ENCODE measurements around the gene IRF7.
"Not testable (repeated sequence)": the region's sequence is repeated elsewhere in the genome, so short reads cannot be mapped to it uniquely, and the experiment has no call there.

Gene IRF7

GRCh38 chr11:615504-616319 is at the start of gene IRF7:
IRF7 (minus strand) TSS chr11:615950; CDS start chr11:615364, 586 bp downstream.
- peak; percentile 53 for DNase-seq (ENCODE audit: low read depth, low spot score)

- DNase-seq (ENCODE audit: low read depth, low spot score), result no peak
These were observed 49.4 kb upstream of the IRF7 start for GRCh38 chr11:665062-665703.

DNA sequence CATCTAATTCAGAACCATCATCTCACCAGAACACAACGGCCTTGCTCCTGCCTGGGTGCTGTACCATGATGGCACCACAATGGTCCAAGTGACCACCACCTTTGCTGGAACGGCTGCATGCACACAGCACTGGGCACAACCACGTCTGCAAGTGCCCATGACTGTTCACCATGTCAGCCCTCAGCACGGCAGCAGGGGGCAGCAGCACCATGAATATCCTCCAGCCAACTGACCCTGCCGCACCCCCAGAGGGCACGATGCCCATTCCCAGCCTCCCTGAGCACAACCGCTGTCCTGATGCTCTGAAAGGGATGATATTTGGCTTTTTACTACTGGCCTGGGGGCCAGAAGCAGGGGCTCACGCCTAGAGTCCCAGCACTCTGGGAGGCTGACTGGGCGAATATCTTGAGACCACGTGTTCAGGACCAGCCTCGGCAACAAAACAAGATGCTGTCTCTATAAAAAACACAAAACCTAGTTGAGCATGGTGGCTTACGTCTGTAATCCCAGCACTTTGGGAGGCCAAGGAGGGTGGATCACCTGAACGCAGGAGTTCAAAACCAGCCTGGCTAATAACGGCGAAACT is 47.0 kb upstream of the IRF7 start:
- no peak for DNase-seq (ENCODE audit: low read depth, low spot score)

GRCh38 chr11:660681-661444 is 45.1 kb upstream of the IRF7 start:
- no peak for DNase-seq (ENCODE audit: low read depth, low spot score)

DNA sequence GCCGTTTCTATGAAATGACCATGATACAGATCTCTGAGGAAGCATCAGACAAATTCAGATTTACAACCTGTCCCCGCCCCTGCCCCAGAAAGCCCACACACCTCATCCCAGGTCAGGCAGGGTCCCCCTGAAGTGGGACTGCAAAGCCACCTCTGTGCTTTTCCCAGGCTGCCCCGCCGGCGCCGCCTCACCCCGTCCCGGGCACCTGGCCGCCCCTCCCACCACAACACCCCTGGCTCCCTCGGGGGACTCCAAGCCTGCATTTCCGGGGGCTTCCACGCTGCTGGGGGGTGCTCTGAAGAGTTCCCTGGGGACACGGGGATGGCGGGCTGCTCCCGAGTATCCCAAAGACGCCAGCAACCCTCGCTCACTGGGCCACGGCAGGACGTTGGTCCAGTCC is 44.5 kb upstream of the IRF7 start:
- no peak for DNase-seq (ENCODE audit: low read depth, low spot score)

DNA sequence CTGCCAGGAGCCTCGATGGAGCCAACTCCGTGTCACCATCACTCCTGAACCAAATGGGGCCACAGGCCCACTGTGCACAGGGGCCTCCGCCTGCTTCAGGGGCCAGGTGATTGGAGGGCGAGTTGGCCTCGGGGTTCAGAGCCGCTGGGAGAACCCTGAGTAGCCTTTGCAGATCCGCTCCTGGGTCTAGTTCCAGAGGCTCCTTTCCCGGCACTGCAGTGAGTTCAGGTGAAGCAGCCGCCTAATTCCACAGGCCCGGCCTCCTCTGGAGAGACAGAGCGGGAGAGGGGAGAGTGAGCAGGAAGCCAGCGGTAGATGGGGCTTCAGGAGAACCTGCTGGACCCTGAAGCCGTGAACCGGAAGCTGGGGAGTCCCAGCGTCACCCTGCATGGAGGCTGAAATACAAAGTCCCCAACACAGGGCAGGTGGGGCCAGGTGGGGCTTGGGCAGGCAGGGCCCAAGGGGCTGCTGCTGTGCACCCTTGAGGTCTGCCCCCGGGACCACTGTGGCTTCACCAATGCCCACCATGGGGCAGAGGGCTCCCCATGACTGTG is 43.9 kb upstream of the IRF7 start:
- DNase-seq (ENCODE audit: low read depth, low spot score), result no peak

- DNase-seq (ENCODE audit: low read depth, low spot score), result no peak
These were observed 42.0 kb upstream of the IRF7 start for GRCh38 chr11:657691-658126.

DNA sequence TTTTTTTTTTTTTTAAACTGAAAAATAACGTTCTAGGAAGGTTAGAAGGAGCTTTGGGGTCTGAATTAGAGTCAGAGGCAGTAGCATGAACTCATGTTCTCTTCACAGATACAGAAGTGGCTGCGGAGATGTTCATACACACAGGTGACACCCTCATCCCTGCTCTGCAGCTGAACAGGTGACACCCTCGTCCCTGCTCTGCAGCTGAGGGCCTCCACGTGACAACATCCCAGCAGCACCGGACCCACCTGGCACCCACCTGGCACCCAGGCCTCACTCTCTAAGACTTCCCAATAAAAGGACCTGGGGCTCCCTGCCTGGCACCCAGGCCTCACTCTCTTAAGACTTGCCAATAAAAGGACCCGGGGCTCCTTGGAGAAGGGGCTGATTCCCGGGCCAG is 41.1 kb upstream of the IRF7 start:
- DNase-seq (ENCODE audit: low read depth, low spot score), result no peak

GRCh38 chr11:656426-656825 is 40.7 kb upstream of the IRF7 start:
- no peak for DNase-seq (ENCODE audit: low read depth, low spot score)

GRCh38 chr11:655036-655726 is 39.4 kb upstream of the IRF7 start:
- DNase-seq (ENCODE audit: low read depth, low spot score), result no peak

DNA sequence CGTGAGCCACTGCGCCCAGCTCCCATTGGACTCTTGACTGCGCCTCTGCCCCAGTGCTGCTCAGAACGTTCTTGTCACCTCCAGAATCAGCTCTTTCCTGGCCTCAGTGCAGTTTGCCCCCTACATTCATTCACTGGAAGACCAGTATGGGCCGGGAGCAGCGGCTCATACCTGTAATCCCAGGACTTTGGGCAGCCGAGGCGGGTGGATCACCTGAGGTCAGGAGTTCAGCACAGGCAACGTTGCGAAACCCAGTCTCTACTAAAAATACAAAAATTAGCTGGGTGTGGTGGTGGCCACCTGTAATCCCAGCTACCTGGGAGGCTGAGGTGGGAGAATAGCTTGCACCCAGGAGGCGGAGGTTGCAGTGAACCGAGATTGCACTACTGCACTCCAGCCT is 38.7 kb upstream of the IRF7 start:
- not testable (repeated sequence) for DNase-seq (ENCODE audit: low read depth, low spot score)

DNA sequence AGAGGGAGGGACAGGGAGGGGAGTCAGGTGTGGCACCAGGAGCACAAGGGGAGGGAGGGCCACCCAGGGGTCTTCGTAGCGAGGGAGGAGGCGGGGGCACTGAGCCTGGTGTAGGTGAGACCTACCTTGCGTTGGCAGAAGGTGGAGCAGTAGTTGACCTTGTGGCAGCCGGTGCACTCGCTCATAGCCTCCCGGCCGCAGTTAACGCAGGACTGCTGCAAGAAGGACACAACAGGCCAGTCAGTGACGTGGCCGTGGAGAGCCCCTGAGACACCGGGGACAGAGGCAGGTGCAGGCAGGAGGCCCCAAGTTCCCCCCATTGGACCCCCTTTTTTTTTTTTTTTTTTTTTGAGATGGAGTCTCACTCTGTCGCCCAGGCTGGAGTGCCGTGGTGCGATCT is 38.1 kb upstream of the IRF7 start:
- no peak for DNase-seq (ENCODE audit: low read depth, low spot score)

DNA sequence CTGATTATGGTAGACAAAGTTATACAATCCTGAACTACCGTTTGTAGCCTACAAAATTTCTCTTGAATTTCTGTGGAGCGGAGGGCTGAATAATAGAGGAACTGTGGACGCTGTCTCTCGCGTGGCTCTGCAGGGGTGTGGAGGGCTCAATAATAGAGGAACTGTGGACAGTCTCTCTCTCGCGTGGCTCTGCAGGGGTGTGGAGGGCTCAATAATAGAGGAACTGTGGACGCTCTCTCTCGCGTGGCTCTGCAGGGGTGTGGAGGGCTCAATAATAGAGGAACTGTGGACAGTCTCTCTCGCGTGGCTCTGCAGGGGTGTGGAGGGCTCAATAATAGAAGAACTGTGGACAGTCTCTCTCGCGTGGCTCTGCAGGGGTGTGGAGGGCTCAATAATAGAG is 37.4 kb upstream of the IRF7 start:
- not testable (repeated sequence) for DNase-seq (ENCODE audit: low read depth, low spot score)

DNA sequence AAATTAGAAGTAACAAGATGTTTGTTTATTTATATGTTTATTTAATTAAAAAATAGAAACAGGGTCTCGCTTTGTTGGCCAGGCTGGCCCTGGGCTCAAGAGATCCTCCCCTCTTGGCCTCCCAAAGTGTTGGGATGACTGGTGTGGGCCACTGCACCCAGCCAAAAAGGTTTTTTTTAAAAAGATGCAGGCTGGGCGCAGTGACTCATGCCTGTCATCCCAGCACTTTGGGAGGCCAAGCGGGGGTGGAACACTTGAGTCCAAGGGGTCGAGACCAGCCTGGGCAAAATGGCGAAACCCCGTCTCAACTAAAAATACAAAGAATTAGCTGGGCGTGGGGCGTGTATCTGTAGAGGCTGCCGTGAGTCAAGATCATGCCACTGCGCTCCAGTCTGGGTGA is 34.7 kb upstream of the IRF7 start:
- no peak for DNase-seq (ENCODE audit: low read depth, low spot score)

DNA sequence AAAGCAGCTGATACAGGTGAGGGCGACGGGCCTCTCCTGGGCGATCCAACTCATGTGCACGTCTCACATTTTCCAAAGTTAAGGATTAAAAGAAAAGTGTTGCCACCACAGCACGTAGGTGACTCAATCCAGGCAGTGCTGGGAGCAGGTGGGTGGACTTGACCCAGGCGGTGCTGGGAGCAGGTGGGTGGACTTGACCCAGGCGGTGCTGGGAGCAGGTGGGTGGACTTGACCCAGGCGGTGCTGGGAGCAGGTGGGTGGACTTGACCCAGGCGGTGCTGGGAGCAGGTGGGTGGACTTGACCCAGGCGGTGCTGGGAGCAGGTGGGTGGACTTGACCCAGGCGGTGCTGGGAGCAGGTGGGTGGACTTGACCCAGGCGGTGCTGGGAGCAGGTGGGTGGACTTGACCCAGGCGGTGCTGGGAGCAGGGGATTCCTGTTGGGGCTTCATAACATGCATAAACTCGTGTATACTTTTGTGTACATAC is 32.0 kb upstream of the IRF7 start:
- not testable (repeated sequence) for DNase-seq (ENCODE audit: low read depth, low spot score)

GRCh38 chr11:646214-646613 is 30.5 kb upstream of the IRF7 start:
- DNase-seq (ENCODE audit: low read depth, low spot score), result no peak

GRCh38 chr11:645536-645935 is 29.8 kb upstream of the IRF7 start:
- no peak for DNase-seq (ENCODE audit: low read depth, low spot score)

- no peak for DNase-seq (ENCODE audit: low read depth, low spot score)
These were observed 28.3 kb upstream of the IRF7 start for GRCh38 chr11:643849-644738.

- DNase-seq (ENCODE audit: low read depth, low spot score), result no peak
These were observed 27.6 kb upstream of the IRF7 start for GRCh38 chr11:643366-643765.

- no peak for DNase-seq (ENCODE audit: low read depth, low spot score)
These were observed 26.1 kb upstream of the IRF7 start for GRCh38 chr11:641806-642370.
